Fibroblast of lung (primary cell): ENCODE measurements around the gene MRPS33. TPM values are rescaled to one million over a fixed set of nuclear protein-coding genes. Genes with fewer than 3 reads are reported as not detected.
"Not testable (repeated sequence)": the region's sequence is repeated elsewhere in the genome, so short reads cannot be mapped to it uniquely, and the experiment has no call there.

Experiments used
- DNase-seq, 2 donors: peaks; one replicate each; pipeline versions ENCODE4 v3.0.0 to v3.0.0-alpha.2; 2010; ENCODE audit warnings: low read depth in 2 of 2
- H2AFZ ChIP-seq: 2 replicates; pipeline ENCODE4 v1.5.1; 2012; ENCODE audit warnings: low read length, control low read depth, inconsistent platforms
- H3K27ac ChIP-seq: 2 replicates; pipeline ENCODE4 v1.5.1; 2011; ENCODE audit warnings: low read length, control low read depth; ENCODE audit not compliant: insufficient read depth
- H3K27me3 ChIP-seq: 2 replicates; pipeline ENCODE4 v1.5.1; 2011; ENCODE audit warnings: mild to moderate bottlenecking, low read length; ENCODE audit not compliant: control insufficient read depth, insufficient read depth
- H3K36me3 ChIP-seq: 2 replicates; pipeline ENCODE4 v1.5.1; 2011; ENCODE audit warnings: low read length; ENCODE audit not compliant: control insufficient read depth, insufficient read depth
- H3K4me1 ChIP-seq: 2 replicates; pipeline ENCODE4 v1.5.1; 2011; ENCODE audit warnings: low read length; ENCODE audit not compliant: control insufficient read depth, insufficient read depth; ENCODE audit errors: extremely low read depth
- H3K4me2 ChIP-seq: 2 replicates; pipeline ENCODE4 v1.5.1; 2011; ENCODE audit warnings: low read length, control low read depth; ENCODE audit not compliant: insufficient read depth; ENCODE audit errors: extremely low read depth
- H3K4me3 ChIP-seq, 4 experiments: fragments of 200-600 bp in 1 of 4; sonication (generic) in 1 of 4; replicated peaks in 1 of 4; 2 replicates each; pipeline ENCODE4 v1.5.1; 2011 to 2016; ENCODE audit warnings: low read length in 4 of 4, low read depth in 3 of 4, mild to moderate bottlenecking in 3 of 4, control low read depth in 2 of 4, inconsistent platforms in 1 of 4, mixed read lengths in 1 of 4; ENCODE audit not compliant: insufficient read depth in 1 of 4; ENCODE audit errors: control extremely low read depth in 1 of 4
- H3K79me2 ChIP-seq: 2 replicates; pipeline ENCODE4 v1.5.1; 2012; ENCODE audit warnings: mild to moderate bottlenecking, low read length, inconsistent platforms; ENCODE audit not compliant: control insufficient read depth, insufficient read depth
- H3K9ac ChIP-seq: 2 replicates; pipeline ENCODE4 v1.5.1; 2011; ENCODE audit warnings: mild to moderate bottlenecking, low read length, control low read depth; ENCODE audit not compliant: insufficient read depth
- H3K9me3 ChIP-seq: 2 replicates; pipeline ENCODE4 v1.5.1; 2012; ENCODE audit warnings: low read depth, low read length; ENCODE audit not compliant: control insufficient read depth, insufficient read depth
- H4K20me1 ChIP-seq: 2 replicates; pipeline ENCODE4 v1.5.1; 2011; ENCODE audit warnings: low read length; ENCODE audit not compliant: control insufficient read depth, insufficient read depth; ENCODE audit errors: extremely low read depth
- EZH2 ChIP-seq: IDR thresholded peaks from 2 replicates; pipeline ENCODE4 v1.5.1; 2012; ENCODE audit warnings: low read length, control low read depth, mild to moderate bottlenecking; ENCODE audit errors: missing control alignments
- polyA plus RNA-seq, 2 donors: library from polyadenylated mRNA; depleted of rRNA in 1 of 2; stranded (reverse) in 1 of 2; unstranded in 1 of 2; fragments of >200 nt; gene quantifications; 2 replicates each; pipeline ENCODE4 v1.2.1, GENCODE V29; 2011 to 2012; ENCODE audit warnings: missing spikeins in 1 of 2
- total RNA-seq: library from RNA; depleted of rRNA; stranded (reverse); fragments of >200 nt; gene quantifications from 2 replicates; pipeline ENCODE4 v1.2.1, GENCODE V29; 2014
- TF ChIP-seq, protein P1 (sequence below), 2 donors: IDR thresholded peaks in 1 of 2; conservative IDR thresholded peaks in 1 of 2; 1 replicate in 1 of 2; 2 replicates in 1 of 2; pipeline ENCODE4 v1.5.1; 2011 to 2012; ENCODE audit warnings: low read length in 2 of 2, control low read depth in 1 of 2, inconsistent platforms in 1 of 2, low read depth in 1 of 2, mild to moderate bottlenecking in 1 of 2

Gene MRPS33
- total and polyA plus RNA-seq, 2 donors (not counting 1 experiment from before 2014, with no cell fraction given): 40.1 to 64.8 TPM

DNA sequence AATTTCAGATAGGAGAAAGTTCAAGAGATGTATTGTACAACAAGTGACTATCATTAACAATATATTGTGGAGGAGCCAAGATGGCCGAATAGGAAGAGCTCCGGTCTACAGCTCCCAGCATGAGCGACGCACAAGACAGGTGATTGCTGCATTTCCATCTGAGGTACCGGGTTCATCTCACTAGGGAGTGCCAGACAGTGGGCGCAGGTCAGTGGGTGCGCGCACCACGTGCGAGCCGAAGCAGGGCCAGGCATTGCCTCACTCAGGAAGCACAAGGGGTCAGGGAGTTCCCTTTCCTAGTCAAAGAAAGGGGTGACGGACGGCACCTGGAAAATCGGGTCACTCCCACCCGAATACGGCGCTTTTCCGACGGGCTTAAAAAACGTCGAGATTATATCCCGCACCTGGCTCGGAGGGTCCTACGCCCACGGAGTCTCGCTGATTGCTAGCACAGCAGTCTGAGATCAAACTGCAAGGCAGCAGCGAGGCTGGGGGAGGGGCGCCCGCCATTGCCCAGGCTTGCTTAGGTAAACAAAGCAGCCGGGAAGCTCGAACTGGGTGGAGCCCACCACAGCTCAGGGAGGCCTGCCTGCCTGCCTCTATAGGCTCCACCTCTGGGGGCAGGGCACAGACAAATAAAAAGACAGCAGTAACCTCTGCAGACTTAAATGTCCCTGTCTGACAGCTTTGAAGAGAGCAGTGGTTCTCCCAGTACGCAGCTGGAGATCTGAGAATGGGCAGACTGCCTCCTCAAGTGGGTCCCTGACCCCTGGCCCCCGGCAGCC is 18.0 kb upstream of the MRPS33 start:
- DNase-seq, H3K27me3 ChIP-seq, H3K9me3 ChIP-seq, H2AFZ ChIP-seq, H3K4me3 ChIP-seq, H3K4me2 ChIP-seq, H3K9ac ChIP-seq, H3K36me3 ChIP-seq, H3K27ac ChIP-seq, H3K79me2 ChIP-seq, H4K20me1 ChIP-seq, H3K4me1 ChIP-seq: not testable (repeated sequence)

DNA sequence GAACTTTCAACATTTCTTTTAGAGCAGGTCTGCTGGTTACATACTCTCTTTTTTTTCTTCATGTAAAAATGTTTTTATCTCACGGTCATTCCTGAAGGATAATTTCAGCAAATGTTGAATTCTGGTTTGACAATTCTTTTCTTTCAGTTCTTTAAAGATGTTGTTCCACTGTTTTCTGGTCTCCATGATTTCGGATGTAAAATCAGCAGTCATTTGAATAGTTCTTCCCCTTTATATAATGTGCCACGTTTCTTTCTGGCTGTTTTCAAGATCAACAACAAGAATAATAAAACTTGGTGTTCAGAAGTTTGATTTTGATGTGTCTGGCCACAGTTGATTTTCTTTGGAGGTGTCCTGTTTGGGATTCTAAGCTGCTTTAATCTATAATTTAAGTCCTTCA is 14.0 kb upstream of the MRPS33 start:
- Histone ChIP-seq H3K36me3 (no peaks in the 10 kb centered on the region), H3K9ac (no peak overlapping the region), H3K4me2 (no peak overlapping the region), H4K20me1 (no peaks in the 10 kb centered on the region), H3K79me2 (no peaks in the 10 kb centered on the region), H3K27ac (no peak overlapping the region), H3K9me3 (no peaks in the 10 kb centered on the region), H3K4me3 (no peak overlapping the region), H3K27me3 (no peaks in the 10 kb centered on the region), H2AFZ (no peak overlapping the region), H3K4me1 (no peaks in the 10 kb centered on the region)
- TF ChIP-seq, protein P1, sequence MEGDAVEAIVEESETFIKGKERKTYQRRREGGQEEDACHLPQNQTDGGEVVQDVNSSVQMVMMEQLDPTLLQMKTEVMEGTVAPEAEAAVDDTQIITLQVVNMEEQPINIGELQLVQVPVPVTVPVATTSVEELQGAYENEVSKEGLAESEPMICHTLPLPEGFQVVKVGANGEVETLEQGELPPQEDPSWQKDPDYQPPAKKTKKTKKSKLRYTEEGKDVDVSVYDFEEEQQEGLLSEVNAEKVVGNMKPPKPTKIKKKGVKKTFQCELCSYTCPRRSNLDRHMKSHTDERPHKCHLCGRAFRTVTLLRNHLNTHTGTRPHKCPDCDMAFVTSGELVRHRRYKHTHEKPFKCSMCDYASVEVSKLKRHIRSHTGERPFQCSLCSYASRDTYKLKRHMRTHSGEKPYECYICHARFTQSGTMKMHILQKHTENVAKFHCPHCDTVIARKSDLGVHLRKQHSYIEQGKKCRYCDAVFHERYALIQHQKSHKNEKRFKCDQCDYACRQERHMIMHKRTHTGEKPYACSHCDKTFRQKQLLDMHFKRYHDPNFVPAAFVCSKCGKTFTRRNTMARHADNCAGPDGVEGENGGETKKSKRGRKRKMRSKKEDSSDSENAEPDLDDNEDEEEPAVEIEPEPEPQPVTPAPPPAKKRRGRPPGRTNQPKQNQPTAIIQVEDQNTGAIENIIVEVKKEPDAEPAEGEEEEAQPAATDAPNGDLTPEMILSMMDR (conservative IDR thresholded peaks at IDR 0.05 in 1 of 2, IDR thresholded peaks at IDR 0.05 in 1 of 2; ENCODE audit: low read depth in 1 of 2, low read length in 2 of 2): no peak
- no peak for TF ChIP-seq EZH2
- DNase-seq: no peak

DNA sequence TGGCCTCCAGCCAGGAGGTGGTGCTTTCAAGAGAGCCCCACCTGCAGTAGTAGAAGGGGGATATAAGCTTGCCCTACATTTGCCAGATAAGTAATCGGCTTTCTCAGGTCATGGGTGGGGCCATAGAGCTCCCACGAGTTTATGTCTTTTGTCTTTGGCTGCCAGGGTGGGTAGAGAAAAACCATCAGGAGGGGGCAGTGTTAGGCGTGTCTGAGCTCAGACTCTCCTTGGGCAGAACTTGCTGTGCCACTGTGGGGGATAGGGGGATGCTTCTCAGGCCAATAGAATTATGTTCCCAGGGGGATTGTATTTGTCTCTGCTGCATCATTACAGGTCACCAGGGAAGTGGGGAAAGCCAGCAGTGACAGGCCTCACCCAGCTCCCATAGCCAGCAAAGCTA is 12.3 kb upstream of the MRPS33 start:
- no peaks in the 10 kb centered on the region for H3K4me1 ChIP-seq
- H2AFZ ChIP-seq: no peak overlapping the region
- H3K27me3 ChIP-seq: no peaks in the 10 kb centered on the region
- H3K79me2 ChIP-seq: no peaks in the 10 kb centered on the region
- H4K20me1 ChIP-seq: no peaks in the 10 kb centered on the region
- TF ChIP-seq, protein P1 (conservative IDR thresholded peaks at IDR 0.05 in 1 of 2, IDR thresholded peaks at IDR 0.05 in 1 of 2; ENCODE audit: low read depth in 1 of 2, low read length in 2 of 2): no peak
- no peak for TF ChIP-seq EZH2
- no peaks in the 10 kb centered on the region for H3K36me3 ChIP-seq
- no peak overlapping the region for H3K27ac ChIP-seq
- H3K4me3 ChIP-seq: no peak overlapping the region
- no peak for DNase-seq
- no peaks in the 10 kb centered on the region for H3K9me3 ChIP-seq
- H3K4me2 ChIP-seq: no peak overlapping the region
- no peak overlapping the region for H3K9ac ChIP-seq
